Measurements from ENCODE around the gene ASCC2. TPM values are rescaled to one million over a fixed set of nuclear protein-coding genes. Genes with fewer than 3 reads are reported as not detected.

Gene ASCC2
- 10 to 100 TPM; 55.7 to 57.4 TPM for total RNA-seq
- polyA plus RNA-seq (ENCODE audit: insufficient read length in 6 of 6): 10 to 100 TPM; 51.2 to 58.3 (median 52.9) TPM
- long read RNA-seq, donor 1, partial matches to known transcripts: 0 of 9 reads
- long read RNA-seq, donor 1, other reads (novel, unspliced or antisense): 0 of 9 reads
- long read RNA-seq, donor 2, partial matches to known transcripts: 0 of 9 reads
- long read RNA-seq, donor 2, other reads (novel, unspliced or antisense): 0 of 9 reads
- long read RNA-seq, donor 3, partial matches to known transcripts: 0 of 2 reads
- long read RNA-seq, donor 3, other reads (novel, unspliced or antisense): 0 of 2 reads
- long read RNA-seq, donor 4, transcript ASCC2-201 (20 exons, 2,793 nt): major isoform, 9 of 39 reads
- long read RNA-seq, donor 4, partial matches to known transcripts: 10 of 39 reads
- long read RNA-seq, donor 4, other reads (novel, unspliced or antisense): 12 of 39 reads
- long read RNA-seq, donor 5, partial matches to known transcripts: 0 of 9 reads
- long read RNA-seq, donor 5, other reads (novel, unspliced or antisense): 0 of 9 reads
- long read RNA-seq, donor 6, transcript ASCC2-220 (2 exons, 562 nt): major isoform, 5 of 10 reads
- long read RNA-seq, donor 6, partial matches to known transcripts: 0 of 10 reads
- long read RNA-seq, donor 6, other reads (novel, unspliced or antisense): 0 of 10 reads
- long read RNA-seq, donor 7, partial matches to known transcripts: 0 of 7 reads
- long read RNA-seq, donor 7, other reads (novel, unspliced or antisense): 0 of 7 reads
- long read RNA-seq, donor 8, partial matches to known transcripts: 0 of 4 reads
- long read RNA-seq, donor 8, other reads (novel, unspliced or antisense): 0 of 4 reads
- long read RNA-seq, donor 9: 0 reads
- long read RNA-seq, donor 10, transcript ASCC2-202 (21 exons, 2,823 nt): major isoform, 7 of 26 reads
- long read RNA-seq, donor 10, partial matches to known transcripts: 5 of 26 reads
- long read RNA-seq, donor 10, other reads (novel, unspliced or antisense): 8 of 26 reads
- long read RNA-seq, donor 11, transcript ASCC2-201 (20 exons, 2,793 nt): major isoform, 5 of 18 reads
- long read RNA-seq, donor 11, partial matches to known transcripts: 5 of 18 reads
- long read RNA-seq, donor 11, other reads (novel, unspliced or antisense): 5 of 18 reads
- long read RNA-seq, donor 12, partial matches to known transcripts: 0 of 4 reads
- long read RNA-seq, donor 12, other reads (novel, unspliced or antisense): 0 of 4 reads

GRCh38 chr22:29837741-29838598 is at the start of gene ASCC2:
Gene ASCC2, minus strand, starts transcription at chr22:29838274. Its CDS starts 5,949 bp downstream, at chr22:29832325.
- H3K9me3 ChIP-seq: no peaks in the 10 kb centered on the region
- peak within 1 kb of the TSS; percentile 81 to 96 for H3K27ac ChIP-seq
- intact Hi-C loops (cut with DNase I): no loop called here
- DNase-seq (peak; percentile 96 to 100 (median 99)), ATAC-seq (peak; percentile 99)
- peak in 1 of 2 donors; percentile 21 for TF ChIP-seq CTCF (IDR thresholded peaks at IDR 0.05)
- no peaks in the 10 kb centered on the region for H3K27me3 ChIP-seq
- H3K4me1 ChIP-seq: peaks cover 10 to 29% of the 10 kb centered on the region in 2 donors
- H3K4me3 ChIP-seq: peak within 1 kb of the TSS; percentile 71 to 93
- H3K36me3 ChIP-seq: peaks cover 0 to 17% of the 10 kb centered on the region in 2 donors

GRCh38 chr22:29887358-29887757 is 49.3 kb upstream of the ASCC2 start:
- Histone ChIP-seq H3K9me3 (no peaks in the 10 kb centered on the region), H3K27me3 (no peaks in the 10 kb centered on the region), H3K36me3 (no peaks in the 10 kb centered on the region), H3K4me1 (peaks cover 12 to 81% of the 10 kb centered on the region in 2 donors), H3K27ac (peak overlapping the region in 1 of 2 donors; percentile 97), H3K4me3 (no peak overlapping the region)
- DNase-seq (no peak), ATAC-seq (no peak)
- TF ChIP-seq CTCF (IDR thresholded peaks at IDR 0.05): no peak
- intact Hi-C loops (cut with DNase I): no loop called here

- DNase-seq (no peak), ATAC-seq (no peak)
- H3K27me3 ChIP-seq: no peaks in the 10 kb centered on the region
- peaks cover 12 to 74% of the 10 kb centered on the region in 2 donors for H3K4me1 ChIP-seq
- intact Hi-C loops (cut with DNase I): no loop called here
- peak overlapping the region in 1 of 2 donors; percentile 94 for H3K4me3 ChIP-seq
- no peak for TF ChIP-seq CTCF (IDR thresholded peaks at IDR 0.05)
- no peaks in the 10 kb centered on the region for H3K36me3 ChIP-seq
- no peaks in the 10 kb centered on the region for H3K9me3 ChIP-seq
- peak overlapping the region in 1 of 2 donors; percentile 97 for H3K27ac ChIP-seq
These were observed 48.5 kb upstream of the ASCC2 start for GRCh38 chr22:29886596-29886995.

GRCh38 chr22:29885610-29886009 is 47.5 kb upstream of the ASCC2 start:
- ATAC-seq (peak; percentile 51), DNase-seq (peak in 1 of 4 donors; percentile 30)
- H3K36me3 ChIP-seq: no peaks in the 10 kb centered on the region
- H3K9me3 ChIP-seq: no peaks in the 10 kb centered on the region
- H3K4me3 ChIP-seq: peak overlapping the region in 1 of 2 donors; percentile 94
- intact Hi-C loops (cut with DNase I): no loop called here
- H3K27ac ChIP-seq: peak overlapping the region in 1 of 2 donors; percentile 97
- TF ChIP-seq CTCF (IDR thresholded peaks at IDR 0.05): no peak
- no peaks in the 10 kb centered on the region for H3K27me3 ChIP-seq
- H3K4me1 ChIP-seq: peaks cover 12 to 66% of the 10 kb centered on the region in 2 donors

Data from left lung (tissue), 14 donors.